Superior temporal gyrus (tissue), 1 donor: ENCODE measurements around the gene AFF3.
"Not testable (repeated sequence)": the region's sequence is repeated elsewhere in the genome, so short reads cannot be mapped to it uniquely, and the experiment has no call there.

Experiments used
- DNase-seq: peaks from one replicate; pipeline ENCODE4 v3.0.0-alpha.2; 2016; ENCODE audit errors: extremely low spot score

The AFF3 gene

DNA sequence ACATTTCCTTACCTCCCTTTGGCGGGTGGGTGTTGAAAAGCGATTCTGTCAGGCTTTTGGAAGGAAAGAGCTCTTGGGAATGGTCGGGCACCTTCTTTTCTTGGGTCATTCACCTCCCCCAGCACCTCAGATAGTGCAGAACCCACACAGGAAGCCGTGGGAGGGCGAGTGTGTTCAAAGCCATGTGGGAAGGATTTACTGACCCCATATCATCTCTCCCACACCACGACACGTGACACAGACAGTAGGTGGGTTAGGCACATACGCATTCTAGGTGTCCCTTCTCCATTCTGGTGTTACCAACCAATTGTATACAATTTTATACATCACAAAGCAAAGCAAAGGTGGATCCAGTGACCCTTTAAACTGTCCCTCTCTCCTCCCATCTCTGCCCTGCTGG lies 388.9 kb downstream of the AFF3 start:
- no peak for DNase-seq

DNA sequence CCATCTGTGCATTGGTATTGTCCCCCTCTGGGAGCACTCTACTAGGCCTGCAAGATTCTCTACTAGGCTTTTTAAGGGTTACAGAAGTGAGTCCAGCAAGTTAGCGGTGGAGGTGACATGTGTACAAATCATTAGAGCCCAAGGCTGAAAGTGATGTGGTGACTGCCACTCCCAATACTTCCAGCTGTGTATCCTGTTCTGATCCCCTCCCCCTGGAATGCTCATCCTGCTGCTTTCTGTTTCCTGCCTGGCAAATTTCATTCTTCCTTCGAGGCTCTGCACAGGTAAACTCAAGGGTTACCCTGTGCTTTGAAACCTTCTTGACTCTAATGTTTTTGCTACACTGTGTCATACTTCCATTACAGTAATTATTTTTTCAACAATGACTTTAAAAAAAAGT lies 394.0 kb downstream of the AFF3 start:
- DNase-seq: no peak

DNA sequence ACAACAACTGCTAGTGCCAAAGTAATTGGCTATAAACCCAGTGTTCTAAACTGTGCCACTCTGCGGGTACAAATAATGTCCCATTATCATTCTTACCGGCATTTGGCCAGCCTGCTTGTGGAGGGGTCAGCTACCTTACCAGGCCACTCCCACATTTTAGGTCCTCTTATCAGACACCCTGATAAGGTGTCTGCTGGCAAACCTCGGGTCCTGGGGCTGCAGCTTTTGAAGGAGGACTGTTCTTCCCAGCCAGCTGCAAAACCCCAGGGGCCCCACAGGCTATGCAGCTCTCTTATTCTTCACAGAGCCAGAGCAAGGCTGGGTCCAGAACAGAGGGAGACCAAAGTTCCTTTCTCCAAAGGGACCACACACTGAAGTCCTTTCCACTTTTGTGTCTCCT lies 394.5 kb downstream of the AFF3 start:
- DNase-seq: no peak

DNA sequence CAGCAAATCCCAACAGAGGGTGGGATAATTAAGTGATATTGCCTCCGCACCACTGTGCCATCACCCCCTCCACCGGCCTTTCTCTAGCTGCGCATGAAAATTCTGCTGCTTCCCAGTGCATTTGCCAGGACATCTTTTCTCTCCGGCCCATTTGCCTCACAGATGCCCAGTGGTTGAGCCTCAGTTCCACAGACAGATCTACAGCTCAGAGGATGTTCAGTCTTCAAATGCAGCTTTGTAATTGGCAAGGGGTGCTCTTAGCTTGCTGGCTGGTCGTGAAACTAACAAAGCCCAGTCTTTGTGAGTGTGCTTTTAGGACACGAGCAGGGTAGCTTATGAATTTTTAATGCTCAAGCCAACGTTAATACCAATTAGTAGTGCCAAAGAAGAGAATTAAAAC lies 399.2 kb downstream of the AFF3 start:
- DNase-seq: no peak

DNA sequence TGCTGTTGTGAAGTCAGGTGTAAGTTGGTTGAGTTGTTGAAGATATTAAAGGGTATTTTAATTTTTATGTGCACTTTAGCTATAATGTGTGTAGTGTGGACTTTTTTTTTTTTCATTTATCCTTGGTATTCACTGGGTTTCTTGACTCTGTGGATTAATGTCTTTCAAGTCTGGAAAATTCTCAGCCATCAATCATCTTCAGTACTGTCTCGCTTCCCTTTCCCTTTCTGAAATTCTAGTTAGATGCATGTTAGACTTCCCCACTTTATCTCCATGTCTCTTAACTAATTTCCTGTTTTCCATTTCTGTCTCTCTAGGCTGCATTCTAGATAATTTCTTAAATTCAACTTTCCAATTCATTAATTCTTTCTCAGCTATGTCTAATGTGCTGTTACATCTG lies 404.9 kb downstream of the AFF3 start:
- no peak for DNase-seq

DNA sequence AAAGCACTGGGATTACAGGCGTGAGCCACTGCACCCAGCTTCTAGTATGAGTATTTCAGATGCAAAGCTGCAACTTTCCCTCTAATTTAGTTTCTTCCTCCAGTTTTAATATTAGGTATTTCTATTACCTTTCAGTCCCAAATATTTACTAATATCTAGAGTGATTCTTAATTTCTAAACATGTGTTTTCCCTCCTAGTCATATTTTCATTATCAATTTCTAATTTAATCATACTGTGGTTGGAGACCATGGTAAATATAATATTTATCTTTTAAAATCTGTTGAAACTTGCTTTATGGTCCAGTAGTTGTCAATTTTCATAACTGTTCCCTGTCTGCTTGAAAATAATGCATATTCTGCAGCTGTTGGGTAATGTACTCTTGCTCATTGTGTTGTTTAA lies 406.6 kb downstream of the AFF3 start:
- no peak for DNase-seq

DNA sequence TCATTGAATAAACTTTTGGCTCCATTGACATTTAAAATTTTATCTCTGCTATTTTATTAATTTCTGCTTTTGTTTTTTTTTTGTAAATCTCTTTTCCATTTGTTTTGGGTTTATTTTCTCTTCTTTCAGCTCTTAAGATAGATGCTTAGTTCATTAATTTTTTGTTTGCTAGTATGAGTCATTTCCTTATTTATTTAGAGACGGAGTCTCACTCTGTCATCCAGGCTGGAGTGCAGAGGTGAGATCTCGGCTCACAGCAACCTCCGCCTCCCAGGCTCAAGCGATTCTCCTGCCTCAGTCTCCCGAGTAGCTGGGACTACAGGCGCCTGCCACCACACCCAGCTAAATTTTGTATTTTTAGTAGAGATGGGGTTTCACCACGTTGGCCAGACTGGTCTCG lies 407.1 kb downstream of the AFF3 start:
- not testable (repeated sequence) for DNase-seq

DNA sequence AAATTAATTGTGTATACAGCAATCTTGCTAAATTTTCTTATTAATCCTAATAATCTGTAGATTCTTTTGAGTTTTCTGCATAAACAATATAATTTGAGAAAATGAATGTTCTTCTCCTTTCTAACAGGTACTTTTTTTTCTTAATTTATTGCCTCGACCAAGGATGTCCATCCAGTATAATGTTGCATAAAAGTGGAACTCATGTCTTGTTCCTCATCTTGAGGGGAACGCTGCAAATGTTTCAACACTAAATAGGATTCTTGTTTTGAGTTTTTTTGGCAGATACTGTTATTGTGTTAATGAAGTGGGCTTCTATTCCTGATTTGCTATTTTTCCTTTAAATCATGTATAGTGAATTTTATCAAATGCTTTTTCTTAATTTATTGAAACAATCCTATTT lies 408.2 kb downstream of the AFF3 start:
- no peak for DNase-seq

DNA sequence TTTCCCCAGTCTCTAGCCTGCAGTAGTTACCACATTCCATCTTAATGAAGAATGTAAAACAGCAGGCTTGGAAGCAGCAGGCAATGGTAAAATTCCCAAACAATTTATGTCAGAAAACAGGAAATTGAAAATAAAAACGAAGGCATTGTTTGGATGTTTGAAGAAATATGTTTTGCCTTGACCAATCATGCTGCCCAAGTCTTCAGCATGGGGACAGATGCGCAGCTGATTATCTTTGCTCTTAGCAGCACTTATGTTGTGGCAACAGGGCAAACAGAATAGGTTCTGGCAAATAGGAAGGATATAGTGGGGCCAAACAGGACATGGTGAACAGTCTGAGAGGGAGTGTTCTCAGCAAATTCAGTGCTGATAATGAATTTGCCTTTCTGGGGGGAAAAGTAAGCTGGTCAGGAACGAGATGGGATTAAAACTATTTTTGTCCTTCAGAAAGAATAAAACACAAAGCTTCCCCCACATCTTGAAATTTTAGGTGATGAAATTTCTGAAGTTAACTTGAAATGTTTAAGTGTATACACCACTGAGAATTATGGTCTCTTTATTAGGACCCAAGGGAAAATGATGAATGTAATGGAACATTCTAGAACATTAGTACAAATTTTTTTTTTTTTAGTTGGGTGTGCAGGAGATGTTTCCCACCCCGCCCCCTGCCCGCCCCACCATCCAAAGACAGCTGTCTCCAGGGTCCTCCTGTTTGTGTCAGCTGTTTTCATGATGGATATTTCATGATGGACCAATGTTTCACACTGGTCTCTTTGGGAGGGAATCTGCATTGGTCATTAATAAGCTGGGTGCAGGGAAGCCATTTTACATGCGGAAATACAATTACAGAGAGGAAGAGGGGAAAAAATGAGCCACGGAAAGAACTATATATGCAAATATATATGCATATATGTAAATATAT lies 413.0 kb downstream of the AFF3 start:
- no peak for DNase-seq

DNA sequence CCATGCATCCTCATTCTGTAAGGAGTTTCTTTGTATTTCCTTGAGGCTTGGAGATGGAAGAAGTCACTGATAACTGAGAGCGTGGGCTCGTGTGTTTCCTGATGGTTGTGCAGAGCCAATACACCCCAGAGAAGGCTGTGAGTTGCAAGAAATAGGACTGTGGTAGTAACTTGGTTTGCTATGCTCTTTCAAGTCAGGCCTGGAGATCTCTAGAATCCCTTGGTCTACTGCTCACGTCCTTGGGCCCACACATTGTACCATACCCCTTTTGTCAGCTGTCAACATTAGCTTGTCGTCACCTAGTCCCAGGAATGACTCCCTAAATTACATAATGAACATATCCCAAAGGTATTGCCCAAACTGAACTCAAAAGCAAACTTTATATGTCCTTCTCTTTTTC lies 414.2 kb downstream of the AFF3 start:
- DNase-seq: no peak

DNA sequence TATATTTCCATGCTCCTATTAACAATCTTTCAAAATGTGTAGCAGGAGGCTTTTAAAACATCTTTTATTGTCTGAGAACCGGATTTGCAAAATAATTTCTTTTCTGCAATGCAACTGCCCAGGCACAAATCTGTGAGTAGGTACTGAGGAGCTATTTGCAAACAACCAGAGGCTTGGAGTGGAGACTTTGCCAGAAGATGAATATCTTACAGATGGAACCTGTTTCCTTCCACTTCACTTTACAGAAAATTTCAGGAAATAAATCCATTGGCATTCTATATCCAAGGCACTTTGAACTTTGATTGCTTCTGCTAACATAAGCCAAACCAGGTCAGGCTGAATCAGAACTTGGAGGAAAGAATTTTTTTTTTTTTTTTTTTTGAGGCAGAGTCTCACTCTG lies 415.2 kb downstream of the AFF3 start:
- no peak for DNase-seq

DNA sequence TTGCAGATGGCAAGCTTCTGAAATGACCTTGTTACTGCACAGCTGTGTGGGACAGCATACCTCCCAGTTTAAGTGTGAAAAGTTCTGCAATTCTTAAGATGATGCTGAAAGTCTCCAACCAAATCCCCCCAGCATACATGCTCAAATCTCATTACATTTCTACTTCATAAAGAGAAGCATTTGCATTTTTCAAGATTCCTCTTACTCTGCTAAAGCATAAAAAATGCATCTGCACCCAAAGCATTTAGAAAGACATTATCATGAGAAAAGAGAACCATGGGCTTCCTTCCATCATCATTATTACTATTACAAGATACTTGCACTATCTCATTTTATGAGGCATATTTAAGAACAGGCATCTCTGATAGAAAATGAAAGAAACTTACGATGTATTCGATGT lies 415.7 kb downstream of the AFF3 start:
- no peak for DNase-seq

DNA sequence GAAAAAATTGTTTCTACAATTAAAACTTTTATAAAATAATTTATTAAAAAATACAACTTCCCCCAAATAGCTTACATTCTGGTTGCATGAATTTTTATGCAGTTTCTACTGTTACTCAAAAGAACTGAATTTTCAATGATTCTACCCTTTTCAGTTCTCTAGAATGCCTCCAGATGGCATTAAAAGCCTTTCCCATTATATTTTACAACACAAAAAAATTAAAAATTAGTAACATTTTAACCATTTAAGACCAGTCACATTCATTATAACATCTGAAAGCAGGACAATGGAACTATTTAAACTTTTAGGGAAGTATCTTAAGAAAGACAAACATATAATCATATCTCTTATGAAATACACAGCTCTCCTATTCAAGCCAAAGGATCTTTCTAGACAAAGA lies 416.6 kb downstream of the AFF3 start:
- DNase-seq: no peak

DNA sequence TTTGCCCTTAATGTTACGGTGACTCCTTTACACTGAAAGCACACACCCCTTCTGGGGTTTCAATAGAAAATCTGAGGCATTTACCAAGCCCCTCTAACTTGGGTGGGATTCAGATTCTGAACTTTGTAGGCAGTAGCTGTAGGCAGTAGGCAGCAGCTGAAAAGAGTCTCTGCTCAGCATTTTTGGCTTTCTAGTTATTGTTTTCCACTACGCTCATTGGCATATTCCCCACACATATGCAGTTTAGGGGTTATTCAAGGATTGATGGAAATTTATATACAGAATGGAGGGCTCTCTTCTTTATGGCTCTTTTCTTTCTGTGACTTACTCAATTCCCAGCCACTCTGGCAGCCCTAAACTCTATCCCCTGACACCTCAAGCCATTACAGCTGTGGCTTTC lies 419.9 kb downstream of the AFF3 start:
- DNase-seq: no peak

DNA sequence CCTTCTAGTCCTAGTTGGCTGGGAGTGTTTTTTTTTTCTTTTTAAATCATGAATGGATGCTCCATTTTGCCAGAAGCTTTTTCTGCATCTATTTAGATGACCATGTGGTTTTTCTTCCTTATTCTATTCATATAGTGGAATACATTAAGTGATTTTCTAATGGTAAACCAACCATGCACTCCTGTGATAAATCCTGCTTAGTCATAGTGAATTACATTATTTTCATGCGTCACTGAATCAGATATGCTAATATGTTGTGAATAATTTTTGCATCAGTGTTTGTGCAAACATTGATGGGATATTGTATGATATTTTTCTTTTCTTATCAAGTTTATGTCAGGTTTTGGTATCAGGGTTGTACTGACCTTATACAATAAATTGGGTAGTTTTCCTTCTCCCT lies 423.3 kb downstream of the AFF3 start:
- no peak for DNase-seq

DNA sequence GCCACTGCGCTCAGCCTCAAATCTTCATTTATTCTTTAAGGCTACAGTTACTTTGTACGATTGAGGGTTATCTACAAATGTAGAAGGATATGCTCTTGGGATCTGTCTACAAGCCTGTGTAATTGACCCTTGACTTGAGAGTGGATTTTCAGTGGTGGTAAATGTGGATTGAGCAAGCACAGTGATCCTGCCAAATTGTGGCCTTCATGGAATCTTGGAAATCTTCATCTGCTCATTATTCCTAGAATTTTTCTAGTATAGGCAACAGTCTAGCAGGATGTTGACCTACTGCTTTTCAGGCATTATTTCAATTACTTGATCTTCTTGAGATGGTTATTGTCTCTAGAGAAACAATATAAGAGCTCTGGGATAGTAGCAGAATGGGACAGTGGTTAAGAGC lies 426.4 kb downstream of the AFF3 start:
- no peak for DNase-seq

DNA sequence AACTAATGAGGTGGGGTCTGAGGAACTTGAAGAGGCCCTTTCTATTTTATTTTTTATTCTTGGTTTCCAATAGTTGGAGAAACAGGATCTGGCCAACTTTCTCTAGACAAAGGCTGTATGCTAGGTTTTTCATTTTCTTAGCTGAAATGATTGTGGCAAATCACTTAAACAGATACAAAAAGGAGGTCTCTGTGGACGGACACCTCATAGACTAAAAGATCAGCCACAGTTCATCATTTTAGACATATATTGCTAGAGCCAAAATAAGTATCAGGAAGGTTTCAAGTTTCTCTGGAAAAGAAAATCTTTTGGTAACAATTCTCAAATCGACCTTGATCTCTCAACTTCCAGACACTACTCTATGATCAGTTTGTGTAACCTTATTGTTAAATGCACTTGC lies 428.0 kb downstream of the AFF3 start:
- DNase-seq: no peak

DNA sequence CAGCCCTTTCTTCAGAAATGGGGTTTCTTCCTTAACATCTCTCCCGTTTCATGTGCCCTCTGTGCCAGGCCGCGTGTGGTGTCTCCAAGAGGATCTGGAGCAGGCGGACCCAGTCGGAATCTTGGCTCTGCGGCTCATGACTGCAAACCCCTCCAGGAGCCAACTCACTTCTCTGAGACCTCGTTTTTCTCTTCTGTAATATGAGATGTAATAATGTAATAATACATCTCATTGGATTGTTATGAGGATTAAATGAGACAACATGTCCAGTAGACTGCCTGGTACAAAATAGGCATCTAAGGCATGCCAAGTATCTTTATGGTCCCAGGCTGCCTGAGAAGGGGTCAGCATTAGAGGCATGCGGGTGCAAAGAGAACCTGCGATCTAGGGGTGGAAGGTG lies 431.2 kb downstream of the AFF3 start:
- no peak for DNase-seq

DNA sequence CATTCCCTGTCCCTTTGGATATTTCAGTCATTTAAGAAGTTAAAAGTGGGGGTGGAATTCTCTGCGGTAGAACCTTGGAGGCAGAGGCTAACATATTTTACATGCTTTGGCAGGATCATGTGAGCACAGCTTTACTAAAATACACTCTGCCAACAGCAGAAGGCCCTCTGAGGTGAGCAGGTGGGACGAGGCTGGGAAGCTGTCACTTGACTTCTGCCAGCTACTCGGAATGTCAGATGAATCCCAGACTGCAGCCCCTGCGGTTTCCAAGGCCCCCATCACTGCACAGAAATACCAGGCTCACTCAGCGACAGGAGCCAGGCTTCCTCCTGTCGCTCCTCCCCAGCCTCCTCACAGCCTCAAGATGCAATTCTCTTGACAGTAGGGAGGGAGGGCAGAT lies 431.7 kb downstream of the AFF3 start:
- no peak for DNase-seq

DNA sequence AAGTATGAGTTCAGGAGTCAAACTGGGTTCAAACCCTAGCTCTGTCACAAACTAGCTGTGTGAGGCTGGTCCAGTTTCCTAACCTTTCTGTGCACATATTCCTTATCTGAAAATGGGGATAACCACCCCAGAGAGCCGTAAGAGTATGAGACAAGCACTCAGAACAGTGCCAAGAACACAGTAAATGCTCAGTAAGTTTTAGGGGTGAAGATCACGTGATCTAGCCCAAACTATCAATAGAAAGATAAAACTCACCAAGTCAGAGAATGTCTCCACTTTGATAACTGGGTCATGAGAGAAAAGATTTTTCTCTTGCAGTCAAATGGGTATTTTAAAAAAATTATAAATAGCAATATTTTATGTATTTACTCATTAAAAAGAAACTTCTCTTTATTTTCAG lies 433.2 kb downstream of the AFF3 start:
- no peak for DNase-seq

DNA sequence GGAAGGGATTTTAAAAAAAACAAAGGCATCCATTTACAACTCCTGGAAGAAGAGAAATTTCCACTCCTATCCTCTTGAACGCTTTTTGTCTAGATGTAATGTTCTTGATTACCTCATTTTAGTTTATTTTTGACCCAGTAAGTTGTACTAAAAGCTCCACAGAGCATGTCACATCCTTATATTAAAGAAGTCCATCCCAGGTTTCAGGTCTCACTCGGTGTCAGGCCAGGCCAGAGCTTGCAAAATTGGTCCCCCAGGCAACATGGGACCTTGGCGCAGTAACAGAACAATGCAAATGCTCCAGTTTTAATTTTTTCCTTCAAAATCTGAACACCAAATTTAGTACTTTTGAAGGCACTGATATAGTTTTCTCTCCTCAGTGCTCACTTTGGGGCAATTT lies 434.2 kb downstream of the AFF3 start:
- no peak for DNase-seq

DNA sequence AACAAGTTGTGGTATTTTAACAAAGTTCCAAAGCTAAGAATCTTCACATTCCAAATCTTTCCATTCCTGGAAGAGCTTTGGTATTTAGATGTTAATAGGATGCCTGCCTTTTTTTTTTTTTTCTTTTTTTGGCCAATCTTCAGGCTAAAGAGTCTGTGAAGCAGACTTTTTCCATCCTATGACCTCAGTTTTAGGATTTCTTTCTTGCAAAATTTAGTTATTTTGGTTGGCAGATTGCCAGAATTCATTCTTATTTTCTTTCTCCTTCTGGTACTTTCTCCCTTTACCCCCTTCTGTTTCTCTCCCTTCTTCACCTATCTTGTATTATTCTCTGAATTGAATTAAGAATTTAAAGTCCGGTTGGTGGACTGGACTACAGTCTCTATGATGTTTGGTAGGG lies 434.8 kb downstream of the AFF3 start:
- no peak for DNase-seq

DNA sequence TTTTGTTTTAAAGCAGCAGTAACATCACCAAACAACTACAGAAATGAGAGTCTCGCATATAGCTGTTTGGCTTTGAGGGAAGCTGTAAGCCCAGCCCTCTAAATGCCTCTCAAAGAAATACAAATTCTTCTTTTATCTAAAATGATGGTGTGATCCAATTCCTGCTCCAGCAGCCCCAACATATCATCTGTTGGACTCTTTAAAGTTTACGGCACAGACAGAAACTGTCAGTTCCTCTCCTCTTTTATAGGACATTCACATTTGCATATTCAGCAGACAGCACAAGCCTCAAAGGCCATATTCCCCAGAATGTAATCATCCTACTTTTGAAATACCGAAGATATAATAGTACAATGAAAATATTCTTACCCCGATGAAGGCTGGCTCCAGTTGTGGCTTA lies 435.7 kb downstream of the AFF3 start:
- no peak for DNase-seq

DNA sequence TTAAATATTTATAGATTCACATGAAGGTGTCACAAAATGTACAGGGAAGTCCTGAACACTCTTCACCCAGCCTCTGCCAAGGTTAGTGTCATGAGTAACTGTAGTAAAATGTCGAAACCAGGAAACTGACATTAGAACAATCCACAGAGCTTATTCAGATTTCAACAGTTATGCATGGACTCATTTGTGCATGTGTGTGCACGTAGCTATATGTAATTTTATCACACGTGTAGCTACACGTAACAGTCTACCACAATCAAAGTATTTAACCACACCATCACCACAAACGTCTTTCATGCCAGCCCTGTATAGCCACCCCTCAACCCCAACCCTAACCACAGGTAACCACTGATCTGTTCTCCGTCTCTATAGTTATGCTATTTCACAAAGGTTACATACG lies 440.9 kb downstream of the AFF3 start:
- no peak for DNase-seq
